Occipital lobe (tissue), 2 donors: ENCODE data around the gene NOL9. TPM values are rescaled to one million over a fixed set of nuclear protein-coding genes. Genes with fewer than 3 reads are reported as not detected.
A peak's percentile ranks its signal among the peaks of the same experiment; 100 is the strongest.

Experiments used
- DNase-seq: peaks from one replicate; lab custom pipeline; 2025; lab: John Stamatoyannopoulos, UW
- total RNA-seq: library from RNA; depleted of rRNA; stranded (reverse); fragments of >200 nt; gene quantifications from one replicate; pipeline ENCODE4 v1.2.3, GENCODE V29; 2014

The NOL9 gene
- total RNA-seq, 1 donor from 2014 or later: 34.0 TPM

- DNase-seq: no peak
Measured at GRCh38 chr1:6489383-6489765, 64.9 kb downstream of the NOL9 start.

- no peak for DNase-seq
Measured at GRCh38 chr1:6488602-6489382, 65.5 kb downstream of the NOL9 start.

GRCh38 chr1:6487804-6488484 is 66.4 kb downstream of the NOL9 start:
- no peak for DNase-seq

DNA sequence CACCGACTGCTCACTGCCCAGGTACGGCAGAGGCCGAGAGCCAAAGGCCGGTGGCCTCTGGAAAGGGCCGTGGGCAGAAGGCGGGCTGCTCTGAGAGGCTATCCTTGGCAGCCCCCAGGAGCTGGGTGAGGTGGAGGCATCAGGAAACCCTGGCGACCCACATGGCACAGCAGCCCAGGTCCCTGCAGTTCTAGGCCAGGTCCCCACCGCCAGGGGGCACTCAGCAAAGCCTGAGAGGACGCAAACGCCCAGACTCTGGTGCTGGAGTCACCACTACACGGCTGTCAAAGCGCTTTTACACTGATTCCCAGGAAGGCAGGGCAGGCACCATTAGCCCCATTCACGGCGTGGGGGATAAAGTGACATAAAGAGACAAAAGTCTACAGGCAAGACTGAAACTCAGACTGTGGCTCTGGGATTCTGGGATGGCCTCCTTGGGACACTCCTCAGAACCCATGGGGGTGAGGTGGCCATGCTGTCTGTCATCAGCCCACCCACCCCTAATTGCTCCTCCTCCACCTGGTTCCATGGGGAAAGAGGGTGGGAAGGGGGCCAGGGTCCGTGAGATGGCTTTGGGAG is 67.8 kb downstream of the NOL9 start:
- peak; percentile 57 for DNase-seq

GRCh38 chr1:6485168-6486101 is 68.9 kb downstream of the NOL9 start:
- DNase-seq: no peak

GRCh38 chr1:6484826-6485167 is 69.5 kb downstream of the NOL9 start:
- DNase-seq: no peak

DNA sequence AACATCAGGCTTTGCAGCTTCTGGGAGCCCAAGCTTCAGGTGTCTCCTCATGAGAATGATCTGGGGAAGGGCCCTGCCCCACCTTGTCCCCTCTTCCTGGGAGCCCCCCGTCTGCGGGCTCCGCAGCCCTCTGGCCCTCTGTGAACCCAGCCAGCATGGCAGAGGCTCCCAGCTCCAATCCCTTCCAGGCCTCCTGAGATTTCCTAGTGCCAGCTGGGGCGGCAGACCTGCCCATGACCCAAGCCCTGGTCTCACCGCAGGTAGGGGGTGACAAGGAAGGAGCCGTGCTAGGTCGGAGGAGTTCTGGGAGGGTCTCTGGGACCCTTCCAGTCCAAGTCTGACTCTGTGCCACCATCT is 70.6 kb downstream of the NOL9 start:
- DNase-seq: no peak

DNA sequence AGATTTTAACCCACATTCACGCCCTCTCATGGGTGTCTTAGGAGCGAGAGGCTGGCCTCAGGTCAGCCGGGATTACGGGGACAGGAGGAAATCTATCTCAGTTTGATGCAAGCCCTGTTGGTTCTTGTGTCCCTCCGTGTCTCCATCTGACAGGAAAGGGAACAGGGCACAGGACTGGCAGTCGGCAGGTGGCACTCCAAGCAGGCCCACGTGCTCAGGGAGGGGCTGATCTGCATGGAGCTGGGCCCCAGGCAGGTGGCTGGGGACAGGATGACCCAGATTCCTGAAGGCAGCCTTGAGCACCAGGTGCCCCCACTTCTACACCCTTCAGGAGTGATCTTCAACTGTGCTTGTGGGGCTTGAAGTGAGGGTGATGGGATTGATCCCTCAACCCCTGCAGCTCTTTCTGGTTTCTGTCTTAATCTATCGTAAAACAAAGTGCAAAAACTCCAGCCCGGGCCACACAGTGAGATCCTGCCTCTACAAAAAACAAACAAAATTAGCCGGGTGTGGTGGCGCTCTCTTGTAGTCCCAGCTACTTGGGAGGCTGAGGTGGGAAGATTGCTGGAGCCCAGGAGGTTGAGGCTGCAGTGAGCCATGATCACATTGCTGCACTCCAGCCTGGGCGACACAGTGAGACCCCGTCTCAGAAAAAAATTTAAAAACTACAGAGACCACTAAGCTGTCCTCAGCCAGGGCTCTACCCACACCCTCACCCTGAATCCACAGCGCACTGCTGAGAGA is 71.1 kb downstream of the NOL9 start:
- no peak for DNase-seq

DNA sequence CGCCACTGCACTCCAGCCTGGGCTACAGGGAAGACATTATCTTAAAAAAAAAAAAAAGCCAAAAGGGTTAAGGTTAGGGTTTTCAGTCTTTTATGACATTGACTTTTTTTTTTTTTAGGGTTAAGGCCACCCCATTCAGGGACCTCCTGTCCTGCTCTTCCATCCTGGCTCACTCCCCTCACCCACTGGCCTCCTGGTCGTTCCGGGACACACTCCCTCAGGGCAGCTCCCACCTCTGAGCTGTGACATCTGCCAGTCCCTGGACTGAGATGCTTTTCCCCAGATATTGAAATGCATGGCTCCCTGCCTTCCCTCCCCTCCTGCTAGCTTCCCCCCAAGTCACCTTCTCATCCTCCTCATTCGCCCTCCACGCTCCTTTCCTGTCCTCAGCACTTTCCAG is 72.5 kb downstream of the NOL9 start:
- DNase-seq: no peak

- DNase-seq: no peak
Measured at GRCh38 chr1:6477039-6477820, 77.1 kb downstream of the NOL9 start.

- DNase-seq: no peak
Measured at GRCh38 chr1:6476483-6476882, 77.8 kb downstream of the NOL9 start.

DNA sequence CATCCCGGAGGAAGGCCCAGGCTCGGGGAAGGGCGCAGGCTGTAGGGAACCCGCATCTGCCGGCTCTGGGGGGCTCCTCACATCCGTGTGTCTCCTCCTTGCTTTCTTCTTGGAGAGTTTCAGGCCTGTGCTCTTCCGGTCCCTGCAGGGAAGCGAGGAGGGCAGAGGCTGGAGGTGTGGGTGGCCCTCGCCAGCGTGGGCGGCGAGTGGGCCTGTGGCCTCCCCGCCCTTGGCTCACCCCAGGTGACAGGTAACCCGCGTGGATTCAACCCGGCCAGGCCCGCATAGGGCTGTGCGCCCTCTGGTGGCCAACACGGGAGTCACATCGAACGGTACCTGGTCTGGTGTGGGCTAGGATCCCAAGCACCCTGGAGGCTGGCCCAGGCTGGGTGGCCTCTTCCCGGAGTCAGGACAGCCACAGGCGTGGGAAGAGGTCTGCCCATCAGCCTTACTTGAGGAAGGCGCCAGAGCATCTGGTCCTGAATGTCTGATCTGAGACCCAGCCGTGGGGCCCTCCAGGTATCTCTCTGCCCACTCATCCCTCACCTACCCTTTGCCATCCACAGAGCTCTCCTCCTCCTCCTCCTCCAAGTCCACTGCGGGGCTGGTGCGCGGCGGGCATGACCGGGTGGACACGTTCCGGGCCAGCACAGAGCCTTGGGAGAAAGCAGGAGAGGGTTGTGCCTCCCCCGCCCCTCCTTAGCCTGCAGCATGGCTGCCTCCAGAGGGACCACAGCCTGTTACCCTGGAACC is 78.8 kb downstream of the NOL9 start:
- DNase-seq: no peak

GRCh38 chr1:6474815-6475282 is 79.5 kb downstream of the NOL9 start:
- no peak for DNase-seq

- DNase-seq: no peak
Measured at GRCh38 chr1:6473974-6474814, 80.1 kb downstream of the NOL9 start.

- no peak for DNase-seq
Measured at GRCh38 chr1:6473156-6473555, 81.2 kb downstream of the NOL9 start.

DNA sequence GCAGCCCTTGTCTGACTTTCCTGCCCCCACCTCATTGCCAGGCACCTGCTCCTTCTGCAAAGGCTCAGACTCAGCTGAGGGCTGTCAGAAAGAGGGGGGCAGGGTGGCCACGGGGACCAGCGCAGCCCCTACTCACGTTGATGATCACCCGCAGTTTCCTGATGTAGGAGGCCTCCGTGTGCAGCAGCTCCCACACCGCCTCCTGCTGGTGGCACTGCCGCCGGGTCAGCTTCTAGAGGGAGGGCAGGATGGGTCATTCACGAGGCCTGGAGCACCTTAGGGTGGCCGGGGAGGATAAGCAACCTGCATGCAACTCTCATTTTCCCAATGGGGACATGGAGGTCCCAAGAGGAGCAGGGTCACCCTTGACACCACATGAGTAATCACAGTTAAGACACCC is 81.9 kb downstream of the NOL9 start:
- DNase-seq: no peak

GRCh38 chr1:6471970-6472368 is 82.3 kb downstream of the NOL9 start:
- DNase-seq: no peak
